Subcutaneous adipose tissue (tissue), 4 donors: ENCODE data around the gene CERS6. TPM values are rescaled to one million over a fixed set of nuclear protein-coding genes. Genes with fewer than 3 reads are reported as not detected.

Source experiments
- total RNA-seq, 4 donors: library from RNA; depleted of rRNA; stranded (reverse); fragments of >200 nt; gene quantifications; one replicate each; pipeline ENCODE4 v1.1.0, GENCODE V29; 2016
- TF ChIP-seq, protein P1 (sequence below): fragments of 450-650 bp; IDR thresholded peaks from one replicate; pipeline ENCODE4 v1.5.1; 2016; ENCODE audit warnings: low read depth, mild to moderate bottlenecking, control low read depth, antibody characterized with exemption, moderate library complexity

The CERS6 gene
- total RNA-seq, 4 donors from 2014 or later = 51.7 to 77.1 (median 59.3) TPM

DNA sequence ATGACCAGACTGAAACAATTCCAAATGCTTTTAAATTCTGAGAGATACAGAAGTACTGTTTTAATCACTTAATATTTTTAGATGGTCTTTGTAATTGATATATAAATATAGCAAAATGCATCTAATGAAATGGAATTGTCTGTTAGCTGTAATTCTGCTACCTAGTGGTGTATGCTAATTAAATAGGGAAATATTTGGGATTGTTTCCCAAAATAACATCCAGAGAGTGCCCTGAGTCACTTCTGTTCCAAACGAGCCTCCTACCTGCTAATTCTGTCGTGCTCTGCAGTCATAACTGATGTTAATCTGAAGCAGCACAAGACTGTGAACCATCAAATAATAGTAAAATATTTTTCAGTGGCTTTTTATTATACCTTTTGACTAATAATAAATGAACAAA, 274.9 kb downstream of the CERS6 start:
- TF ChIP-seq, protein P1, sequence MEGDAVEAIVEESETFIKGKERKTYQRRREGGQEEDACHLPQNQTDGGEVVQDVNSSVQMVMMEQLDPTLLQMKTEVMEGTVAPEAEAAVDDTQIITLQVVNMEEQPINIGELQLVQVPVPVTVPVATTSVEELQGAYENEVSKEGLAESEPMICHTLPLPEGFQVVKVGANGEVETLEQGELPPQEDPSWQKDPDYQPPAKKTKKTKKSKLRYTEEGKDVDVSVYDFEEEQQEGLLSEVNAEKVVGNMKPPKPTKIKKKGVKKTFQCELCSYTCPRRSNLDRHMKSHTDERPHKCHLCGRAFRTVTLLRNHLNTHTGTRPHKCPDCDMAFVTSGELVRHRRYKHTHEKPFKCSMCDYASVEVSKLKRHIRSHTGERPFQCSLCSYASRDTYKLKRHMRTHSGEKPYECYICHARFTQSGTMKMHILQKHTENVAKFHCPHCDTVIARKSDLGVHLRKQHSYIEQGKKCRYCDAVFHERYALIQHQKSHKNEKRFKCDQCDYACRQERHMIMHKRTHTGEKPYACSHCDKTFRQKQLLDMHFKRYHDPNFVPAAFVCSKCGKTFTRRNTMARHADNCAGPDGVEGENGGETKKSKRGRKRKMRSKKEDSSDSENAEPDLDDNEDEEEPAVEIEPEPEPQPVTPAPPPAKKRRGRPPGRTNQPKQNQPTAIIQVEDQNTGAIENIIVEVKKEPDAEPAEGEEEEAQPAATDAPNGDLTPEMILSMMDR = no peak

DNA sequence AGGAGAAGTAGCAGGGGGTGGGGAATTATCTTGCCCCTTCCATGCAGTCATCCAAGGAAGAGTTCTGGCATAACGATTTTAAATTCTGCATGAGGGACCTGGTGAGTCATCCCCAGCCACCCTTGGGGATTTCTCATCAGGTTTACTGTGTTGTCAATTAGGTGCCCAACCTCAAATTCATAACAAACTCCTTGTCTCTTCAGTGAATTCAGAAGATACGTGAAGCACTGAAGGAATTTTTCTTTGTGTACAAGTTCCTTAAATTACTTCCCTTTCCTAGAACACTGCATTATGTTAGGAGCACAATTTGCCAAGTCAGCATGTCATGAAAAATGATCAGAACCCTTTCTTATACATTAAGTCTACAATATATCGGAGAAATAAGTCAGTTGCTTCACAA, 275.5 kb downstream of the CERS6 start:
- TF ChIP-seq, protein P1 = no peak

- TF ChIP-seq, protein P1 = no peak
Measured at GRCh38 chr2:168732100-168732499, 276.0 kb downstream of the CERS6 start.

GRCh38 chr2:168732506-168732905, 276.4 kb downstream of the CERS6 start:
- TF ChIP-seq, protein P1 = no peak

DNA sequence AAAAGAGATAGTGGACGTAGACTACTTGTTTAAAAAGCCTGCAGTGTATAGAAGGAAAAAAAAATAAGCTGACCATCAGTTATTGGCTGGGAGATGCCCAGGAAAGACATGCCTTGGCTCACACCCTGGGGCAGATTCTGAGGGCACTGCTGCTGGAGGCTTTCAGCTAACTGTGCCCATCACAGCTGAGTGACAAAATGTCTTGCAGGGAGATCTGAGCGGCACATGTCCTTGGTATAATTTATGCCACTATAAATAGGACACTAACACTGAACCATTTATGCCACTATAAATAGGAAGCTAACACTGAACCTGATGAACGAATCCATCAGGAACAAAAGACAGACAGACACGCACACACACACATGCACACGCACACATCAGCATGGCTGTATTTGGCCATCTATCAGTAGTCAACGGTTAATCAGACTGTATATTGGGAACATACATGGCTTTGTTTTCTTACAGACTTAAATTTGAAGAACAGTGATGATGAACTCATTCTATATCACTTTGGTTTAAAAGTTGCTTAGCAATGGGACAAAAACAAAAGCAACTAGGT, 278.2 kb downstream of the CERS6 start:
- TF ChIP-seq, protein P1 = no peak

GRCh38 chr2:168736649-168737445, 280.8 kb downstream of the CERS6 start:
- TF ChIP-seq, protein P1 = no peak

DNA sequence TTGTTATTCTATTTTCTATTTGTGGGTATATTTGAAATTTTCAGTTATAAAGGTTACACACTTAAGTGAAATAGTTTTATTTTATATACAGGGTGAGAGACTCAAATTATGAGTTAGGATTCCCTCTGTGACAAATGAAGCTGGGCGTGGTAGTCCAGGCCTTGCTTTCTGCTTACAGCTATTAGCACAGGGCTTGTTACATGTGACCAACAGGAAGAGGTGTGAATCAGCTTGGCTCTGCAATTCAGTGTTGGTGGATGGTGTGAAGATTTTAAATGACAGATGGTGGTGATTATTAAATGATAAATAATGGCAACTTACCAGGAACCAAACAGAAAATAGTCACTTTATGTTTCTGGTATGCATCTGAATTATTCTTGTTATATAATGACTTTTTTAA, 282.0 kb downstream of the CERS6 start:
- TF ChIP-seq, protein P1 = no peak
